ENCODE results near the gene MLLT6. TPM values are rescaled to one million over a fixed set of nuclear protein-coding genes. Genes with fewer than 3 reads are reported as not detected.

The MLLT6 gene
- total and polyA plus RNA-seq, 2 of the 13 experiments (the other 11 are each of a cell fraction or from before 2014, with no cell fraction given), result 50.7 to 69.5 TPM

DNA sequence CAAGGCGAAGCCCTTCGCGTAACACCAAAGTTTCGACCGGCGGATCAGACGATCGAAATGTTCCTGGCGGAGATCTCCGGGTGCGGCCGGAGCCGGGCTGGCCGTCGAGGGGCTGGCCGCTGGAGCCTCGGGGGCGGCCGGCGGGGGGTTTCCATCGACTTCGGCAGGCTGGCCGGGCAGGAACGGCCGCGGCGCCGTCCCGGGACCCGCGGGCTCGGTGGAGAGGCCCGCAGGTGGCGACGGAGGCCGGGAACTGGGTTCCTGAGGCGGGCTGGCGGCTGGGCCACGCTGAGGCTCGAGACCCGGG is 31.4 kb upstream of the MLLT6 start (continued):
- TF ChIP-seq ZNF704 (CRISPR knock-in tag; IDR thresholded peaks at IDR 0.05; ENCODE audit: borderline replicate concordance), result no peak
- TF ChIP-seq ZNF333 (CRISPR knock-in tag; IDR thresholded peaks at IDR 0.05; ENCODE audit: borderline replicate concordance), result no peak; the same call in 1 of the 2 replicates
- TF ChIP-seq ASH2L (IDR thresholded peaks at IDR 0.05; ENCODE audit: insufficient read length, low read depth, low read length), result no peak
- TF ChIP-seq TSC22D2 (CRISPR knock-in tag; IDR thresholded peaks at IDR 0.05; ENCODE audit: borderline replicate concordance), result no peak
- no peak for TF ChIP-seq ZBTB37 (CRISPR knock-in tag; IDR thresholded peaks at IDR 0.05)
- no peak for TF ChIP-seq NFE2 (CRISPR knock-in tag; IDR thresholded peaks at IDR 0.05)
- TF ChIP-seq, protein P1, sequence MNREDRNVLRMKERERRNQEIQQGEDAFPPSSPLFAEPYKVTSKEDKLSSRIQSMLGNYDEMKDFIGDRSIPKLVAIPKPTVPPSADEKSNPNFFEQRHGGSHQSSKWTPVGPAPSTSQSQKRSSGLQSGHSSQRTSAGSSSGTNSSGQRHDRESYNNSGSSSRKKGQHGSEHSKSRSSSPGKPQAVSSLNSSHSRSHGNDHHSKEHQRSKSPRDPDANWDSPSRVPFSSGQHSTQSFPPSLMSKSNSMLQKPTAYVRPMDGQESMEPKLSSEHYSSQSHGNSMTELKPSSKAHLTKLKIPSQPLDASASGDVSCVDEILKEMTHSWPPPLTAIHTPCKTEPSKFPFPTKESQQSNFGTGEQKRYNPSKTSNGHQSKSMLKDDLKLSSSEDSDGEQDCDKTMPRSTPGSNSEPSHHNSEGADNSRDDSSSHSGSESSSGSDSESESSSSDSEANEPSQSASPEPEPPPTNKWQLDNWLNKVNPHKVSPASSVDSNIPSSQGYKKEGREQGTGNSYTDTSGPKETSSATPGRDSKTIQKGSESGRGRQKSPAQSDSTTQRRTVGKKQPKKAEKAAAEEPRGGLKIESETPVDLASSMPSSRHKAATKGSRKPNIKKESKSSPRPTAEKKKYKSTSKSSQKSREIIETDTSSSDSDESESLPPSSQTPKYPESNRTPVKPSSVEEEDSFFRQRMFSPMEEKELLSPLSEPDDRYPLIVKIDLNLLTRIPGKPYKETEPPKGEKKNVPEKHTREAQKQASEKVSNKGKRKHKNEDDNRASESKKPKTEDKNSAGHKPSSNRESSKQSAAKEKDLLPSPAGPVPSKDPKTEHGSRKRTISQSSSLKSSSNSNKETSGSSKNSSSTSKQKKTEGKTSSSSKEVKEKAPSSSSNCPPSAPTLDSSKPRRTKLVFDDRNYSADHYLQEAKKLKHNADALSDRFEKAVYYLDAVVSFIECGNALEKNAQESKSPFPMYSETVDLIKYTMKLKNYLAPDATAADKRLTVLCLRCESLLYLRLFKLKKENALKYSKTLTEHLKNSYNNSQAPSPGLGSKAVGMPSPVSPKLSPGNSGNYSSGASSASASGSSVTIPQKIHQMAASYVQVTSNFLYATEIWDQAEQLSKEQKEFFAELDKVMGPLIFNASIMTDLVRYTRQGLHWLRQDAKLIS (CRISPR knock-in tag; IDR thresholded peaks at IDR 0.05), result no peak
- TF ChIP-seq ZNF234 (CRISPR knock-in tag; conservative IDR thresholded peaks at IDR 0.05), result no peak
- TF ChIP-seq, protein P2, sequence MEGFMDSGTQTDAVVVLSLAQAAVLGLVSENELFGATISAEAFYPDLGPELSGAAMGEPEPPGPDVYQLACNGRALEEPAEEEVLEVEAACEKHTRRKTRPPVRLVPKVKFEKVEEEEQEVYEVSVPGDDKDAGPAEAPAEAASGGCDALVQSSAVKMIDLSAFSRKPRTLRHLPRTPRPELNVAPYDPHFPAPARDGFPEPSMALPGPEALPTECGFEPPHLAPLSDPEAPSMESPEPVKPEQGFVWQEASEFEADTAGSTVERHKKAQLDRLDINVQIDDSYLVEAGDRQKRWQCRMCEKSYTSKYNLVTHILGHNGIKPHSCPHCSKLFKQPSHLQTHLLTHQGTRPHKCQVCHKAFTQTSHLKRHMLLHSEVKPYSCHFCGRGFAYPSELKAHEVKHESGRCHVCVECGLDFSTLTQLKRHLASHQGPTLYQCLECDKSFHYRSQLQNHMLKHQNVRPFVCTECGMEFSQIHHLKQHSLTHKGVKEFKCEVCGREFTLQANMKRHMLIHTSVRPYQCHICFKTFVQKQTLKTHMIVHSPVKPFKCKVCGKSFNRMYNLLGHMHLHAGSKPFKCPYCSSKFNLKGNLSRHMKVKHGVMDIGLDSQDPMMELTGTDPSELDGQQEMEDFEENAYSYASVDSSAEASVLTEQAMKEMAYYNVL (CRISPR knock-in tag; IDR thresholded peaks at IDR 0.05; ENCODE audit: borderline replicate concordance), result no peak
- TF ChIP-seq, protein P3, sequence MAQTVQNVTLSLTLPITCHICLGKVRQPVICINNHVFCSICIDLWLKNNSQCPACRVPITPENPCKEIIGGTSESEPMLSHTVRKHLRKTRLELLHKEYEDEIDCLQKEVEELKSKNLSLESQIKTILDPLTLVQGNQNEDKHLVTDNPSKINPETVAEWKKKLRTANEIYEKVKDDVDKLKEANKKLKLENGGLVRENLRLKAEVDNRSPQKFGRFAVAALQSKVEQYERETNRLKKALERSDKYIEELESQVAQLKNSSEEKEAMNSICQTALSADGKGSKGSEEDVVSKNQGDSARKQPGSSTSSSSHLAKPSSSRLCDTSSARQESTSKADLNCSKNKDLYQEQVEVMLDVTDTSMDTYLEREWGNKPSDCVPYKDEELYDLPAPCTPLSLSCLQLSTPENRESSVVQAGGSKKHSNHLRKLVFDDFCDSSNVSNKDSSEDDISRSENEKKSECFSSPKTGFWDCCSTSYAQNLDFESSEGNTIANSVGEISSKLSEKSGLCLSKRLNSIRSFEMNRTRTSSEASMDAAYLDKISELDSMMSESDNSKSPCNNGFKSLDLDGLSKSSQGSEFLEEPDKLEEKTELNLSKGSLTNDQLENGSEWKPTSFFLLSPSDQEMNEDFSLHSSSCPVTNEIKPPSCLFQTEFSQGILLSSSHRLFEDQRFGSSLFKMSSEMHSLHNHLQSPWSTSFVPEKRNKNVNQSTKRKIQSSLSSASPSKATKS (CRISPR knock-in tag; IDR thresholded peaks at IDR 0.05), result no peak
- no peak for TF ChIP-seq ZFP82 (CRISPR knock-in tag; IDR thresholded peaks at IDR 0.05; ENCODE audit: borderline replicate concordance)
- no peak for TF ChIP-seq ZNF878 (CRISPR knock-in tag; IDR thresholded peaks at IDR 0.05)
- TF ChIP-seq RNF2 (conservative IDR thresholded peaks at IDR 0.05; ENCODE audit: low read depth), result 0 out of 2 replicates have a peak, but pooled peaks have one; percentile 12
- TF ChIP-seq, protein P4, sequence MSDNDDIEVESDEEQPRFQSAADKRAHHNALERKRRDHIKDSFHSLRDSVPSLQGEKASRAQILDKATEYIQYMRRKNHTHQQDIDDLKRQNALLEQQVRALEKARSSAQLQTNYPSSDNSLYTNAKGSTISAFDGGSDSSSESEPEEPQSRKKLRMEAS (IDR thresholded peaks at IDR 0.05), result peak; percentile 47
- TF ChIP-seq ZNF296 (CRISPR knock-in tag; conservative IDR thresholded peaks at IDR 0.05), result no peak
- TF ChIP-seq, protein P5, sequence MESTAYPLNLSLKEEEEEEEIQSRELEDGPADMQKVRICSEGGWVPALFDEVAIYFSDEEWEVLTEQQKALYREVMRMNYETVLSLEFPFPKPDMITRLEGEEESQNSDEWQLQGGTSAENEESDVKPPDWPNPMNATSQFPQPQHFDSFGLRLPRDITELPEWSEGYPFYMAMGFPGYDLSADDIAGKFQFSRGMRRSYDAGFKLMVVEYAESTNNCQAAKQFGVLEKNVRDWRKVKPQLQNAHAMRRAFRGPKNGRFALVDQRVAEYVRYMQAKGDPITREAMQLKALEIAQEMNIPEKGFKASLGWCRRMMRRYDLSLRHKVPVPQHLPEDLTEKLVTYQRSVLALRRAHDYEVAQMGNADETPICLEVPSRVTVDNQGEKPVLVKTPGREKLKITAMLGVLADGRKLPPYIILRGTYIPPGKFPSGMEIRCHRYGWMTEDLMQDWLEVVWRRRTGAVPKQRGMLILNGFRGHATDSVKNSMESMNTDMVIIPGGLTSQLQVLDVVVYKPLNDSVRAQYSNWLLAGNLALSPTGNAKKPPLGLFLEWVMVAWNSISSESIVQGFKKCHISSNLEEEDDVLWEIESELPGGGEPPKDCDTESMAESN (CRISPR knock-in tag; conservative IDR thresholded peaks at IDR 0.05), result no peak

All from HepG2 (cell line).